HFFc6 (cell line): ENCODE results near the gene DEFB118. TPM values are rescaled to one million over a fixed set of nuclear protein-coding genes. Genes with fewer than 3 reads are reported as not detected.

ENCODE experiments used
- DNase-seq: peaks from one replicate; pipeline ENCODE4 v3.0.0-alpha.2; 2018
- H3K27ac Mint-ChIP-seq: 2 replicates; pipeline ENCODE4 v1.8.0; 2020; ENCODE audit warnings: mild to moderate bottlenecking, mixed read lengths
- H3K27me3 Mint-ChIP-seq: 2 replicates; pipeline ENCODE4 v1.8.0; 2021; ENCODE audit warnings: mild to moderate bottlenecking, moderate library complexity, mixed read lengths; ENCODE audit not compliant: insufficient read depth
- H3K36me3 Mint-ChIP-seq: 2 replicates; pipeline ENCODE4 v1.8.0; 2021; ENCODE audit warnings: low read depth, mixed read lengths
- H3K4me1 Mint-ChIP-seq: 2 replicates; pipeline ENCODE4 v1.8.0; 2020; ENCODE audit warnings: low read depth, mixed read lengths
- H3K4me3 Mint-ChIP-seq: 2 replicates; pipeline ENCODE4 v1.8.0; 2020; ENCODE audit warnings: mild to moderate bottlenecking, moderate library complexity, mixed read lengths
- H3K9me3 Mint-ChIP-seq: 2 replicates; pipeline ENCODE4 v1.8.0; 2020; ENCODE audit warnings: mild to moderate bottlenecking, mixed read lengths
- total RNA-seq, 6 experiments: library from RNA; stranded (reverse); fragmentation: NEBNext Ultra II Directional; extraction: Animal tissue kit (Norgen Biotek cat#: 25700); gene quantifications; 2 replicates in 1 of 6; 3 replicates in 5 of 6; pipeline ENCODE4 v1.2.3, GENCODE V29; 2021
- TF ChIP-seq, protein P1 (sequence below): fragments of 200-600 bp; sonication (generic); IDR thresholded peaks from 2 replicates; pipeline ENCODE4 v1.5.0; 2021; ENCODE audit warnings: antibody characterized with exemption, mild to moderate bottlenecking

The DEFB118 gene
- total RNA-seq, 6 experiments from 2014 or later = not detected

DNA sequence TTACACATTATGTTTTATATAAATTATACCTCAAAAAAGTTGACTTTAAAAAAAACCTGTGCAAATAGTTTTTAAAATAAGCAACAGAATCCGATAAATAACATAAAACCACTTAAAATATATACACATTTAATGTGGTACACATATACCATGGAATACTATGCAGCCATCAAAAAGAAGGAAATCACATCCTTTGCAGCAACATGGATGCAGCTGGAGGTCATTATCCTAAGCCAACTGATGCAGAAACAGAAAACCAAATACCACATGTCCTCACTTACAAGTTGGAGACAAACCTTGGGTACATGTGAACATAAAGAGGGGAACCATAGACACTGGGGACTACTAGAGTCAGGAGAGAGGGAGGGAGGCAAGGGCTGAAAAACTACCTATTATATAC lies 41.6 kb downstream of the DEFB118 start:
- peaks cover 7% of the 10 kb centered on the region for H3K27me3 Mint-ChIP-seq
- DNase-seq = no peak
- no peaks in the 10 kb centered on the region for H3K36me3 Mint-ChIP-seq
- TF ChIP-seq, protein P1, sequence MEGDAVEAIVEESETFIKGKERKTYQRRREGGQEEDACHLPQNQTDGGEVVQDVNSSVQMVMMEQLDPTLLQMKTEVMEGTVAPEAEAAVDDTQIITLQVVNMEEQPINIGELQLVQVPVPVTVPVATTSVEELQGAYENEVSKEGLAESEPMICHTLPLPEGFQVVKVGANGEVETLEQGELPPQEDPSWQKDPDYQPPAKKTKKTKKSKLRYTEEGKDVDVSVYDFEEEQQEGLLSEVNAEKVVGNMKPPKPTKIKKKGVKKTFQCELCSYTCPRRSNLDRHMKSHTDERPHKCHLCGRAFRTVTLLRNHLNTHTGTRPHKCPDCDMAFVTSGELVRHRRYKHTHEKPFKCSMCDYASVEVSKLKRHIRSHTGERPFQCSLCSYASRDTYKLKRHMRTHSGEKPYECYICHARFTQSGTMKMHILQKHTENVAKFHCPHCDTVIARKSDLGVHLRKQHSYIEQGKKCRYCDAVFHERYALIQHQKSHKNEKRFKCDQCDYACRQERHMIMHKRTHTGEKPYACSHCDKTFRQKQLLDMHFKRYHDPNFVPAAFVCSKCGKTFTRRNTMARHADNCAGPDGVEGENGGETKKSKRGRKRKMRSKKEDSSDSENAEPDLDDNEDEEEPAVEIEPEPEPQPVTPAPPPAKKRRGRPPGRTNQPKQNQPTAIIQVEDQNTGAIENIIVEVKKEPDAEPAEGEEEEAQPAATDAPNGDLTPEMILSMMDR = no peak
- H3K4me1 Mint-ChIP-seq = no peaks in the 10 kb centered on the region
- H3K9me3 Mint-ChIP-seq = no peaks in the 10 kb centered on the region
- no peak overlapping the region for H3K4me3 Mint-ChIP-seq
- H3K27ac Mint-ChIP-seq = no peak overlapping the region

DNA sequence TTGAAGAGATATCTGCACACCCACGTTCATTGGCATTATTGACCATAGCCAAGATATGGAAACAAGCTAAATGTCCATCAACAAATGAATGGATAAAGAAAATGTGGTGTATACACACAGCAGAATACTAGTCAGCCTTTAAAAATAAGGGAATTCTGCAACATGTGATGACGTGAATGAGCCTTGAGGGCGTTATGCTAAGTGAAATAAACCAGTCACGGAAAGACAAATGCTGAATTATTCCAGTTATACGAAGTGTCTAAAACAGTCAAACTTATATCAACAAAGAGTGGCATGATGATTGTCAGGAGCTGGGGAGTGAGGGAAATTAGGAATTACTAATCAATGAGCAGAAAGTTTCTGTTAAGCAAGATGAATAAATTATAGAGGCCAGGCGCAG lies 46.0 kb downstream of the DEFB118 start:
- H3K36me3 Mint-ChIP-seq = no peaks in the 10 kb centered on the region
- DNase-seq = no peak
- peaks cover 7% of the 10 kb centered on the region for H3K27me3 Mint-ChIP-seq
- no peak overlapping the region for H3K4me3 Mint-ChIP-seq
- H3K27ac Mint-ChIP-seq = no peak overlapping the region
- H3K9me3 Mint-ChIP-seq = no peaks in the 10 kb centered on the region
- TF ChIP-seq, protein P1 = no peak
- H3K4me1 Mint-ChIP-seq = no peaks in the 10 kb centered on the region

DNA sequence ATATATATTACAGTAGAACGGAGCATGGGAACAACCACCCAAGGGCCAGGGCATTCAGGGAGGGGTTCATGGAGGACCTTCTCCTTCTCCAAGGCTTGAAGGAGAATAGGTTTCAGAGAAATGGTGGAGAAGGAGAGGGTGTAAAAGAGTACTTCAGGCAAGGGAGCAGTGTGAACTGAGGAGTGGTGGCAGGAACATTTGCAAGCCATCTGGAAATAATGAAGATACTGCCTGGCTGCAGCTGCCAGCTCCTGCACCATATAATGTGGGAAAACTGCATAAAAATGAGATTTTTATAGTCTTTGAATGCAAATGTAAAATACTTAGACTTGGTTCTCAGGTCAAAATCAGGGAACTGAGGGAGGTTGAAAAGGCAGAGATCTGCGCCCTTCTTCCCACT lies 47.3 kb downstream of the DEFB118 start:
- H3K4me3 Mint-ChIP-seq = no peak overlapping the region
- H3K27ac Mint-ChIP-seq = no peak overlapping the region
- H3K4me1 Mint-ChIP-seq = no peaks in the 10 kb centered on the region
- TF ChIP-seq, protein P1 = no peak
- peaks cover 7% of the 10 kb centered on the region for H3K27me3 Mint-ChIP-seq
- H3K9me3 Mint-ChIP-seq = no peaks in the 10 kb centered on the region
- no peak for DNase-seq
- H3K36me3 Mint-ChIP-seq = no peaks in the 10 kb centered on the region

DNA sequence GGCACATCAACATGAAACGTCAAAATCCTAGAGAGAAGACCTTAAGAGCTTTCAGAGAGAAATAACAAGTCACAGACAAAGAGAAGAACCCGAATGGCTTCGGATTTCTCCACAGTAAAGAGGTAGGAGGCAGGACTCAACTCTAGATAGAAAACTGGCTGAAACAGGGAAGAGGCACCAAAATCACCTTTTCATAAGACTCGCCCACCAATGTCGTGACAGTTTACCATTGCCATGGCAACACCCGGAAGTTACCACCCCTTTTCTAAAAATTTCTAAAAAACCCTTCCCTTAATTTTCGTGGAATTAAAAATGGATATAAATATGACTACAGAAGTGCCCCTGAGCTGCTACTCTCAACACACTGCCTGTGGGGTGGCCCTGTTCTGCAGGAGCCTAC lies 49.9 kb downstream of the DEFB118 start:
- H3K27me3 Mint-ChIP-seq = peaks cover 4% of the 10 kb centered on the region
- TF ChIP-seq, protein P1 = no peak
- H3K4me1 Mint-ChIP-seq = no peaks in the 10 kb centered on the region
- H3K36me3 Mint-ChIP-seq = no peaks in the 10 kb centered on the region
- no peak overlapping the region for H3K4me3 Mint-ChIP-seq
- H3K9me3 Mint-ChIP-seq = no peaks in the 10 kb centered on the region
- no peak overlapping the region for H3K27ac Mint-ChIP-seq
- no peak for DNase-seq

Other genes with a start within 250 kb of the DEFB118 start
- not detected for gene DEFB115, start 110.9 kb upstream of the DEFB118 start, total RNA-seq
- gene DEFB116, start 60.0 kb upstream of the DEFB118 start, total RNA-seq = not detected
- not detected for gene DEFB119, start 22.0 kb downstream of the DEFB118 start, total RNA-seq
- gene DEFB121, start 37.6 kb downstream of the DEFB118 start, total RNA-seq = not detected
- not detected for gene DEFB123, start 72.0 kb downstream of the DEFB118 start, total RNA-seq
- gene DEFB124, start 106.5 kb downstream of the DEFB118 start, total RNA-seq = not detected
- gene REM1, start 106.7 kb downstream of the DEFB118 start, total RNA-seq = not detected
- gene HM13, start 145.8 kb downstream of the DEFB118 start, total RNA-seq = 100 to 1,000 TPM; 265 to 332 (median 284) TPM
- 100 to 1,000 TPM; 397 to 487 (median 452) TPM for gene ID1, start 236.7 kb downstream of the DEFB118 start, total RNA-seq